ENCODE results near the gene PHLPP2.

Gene PHLPP2

DNA sequence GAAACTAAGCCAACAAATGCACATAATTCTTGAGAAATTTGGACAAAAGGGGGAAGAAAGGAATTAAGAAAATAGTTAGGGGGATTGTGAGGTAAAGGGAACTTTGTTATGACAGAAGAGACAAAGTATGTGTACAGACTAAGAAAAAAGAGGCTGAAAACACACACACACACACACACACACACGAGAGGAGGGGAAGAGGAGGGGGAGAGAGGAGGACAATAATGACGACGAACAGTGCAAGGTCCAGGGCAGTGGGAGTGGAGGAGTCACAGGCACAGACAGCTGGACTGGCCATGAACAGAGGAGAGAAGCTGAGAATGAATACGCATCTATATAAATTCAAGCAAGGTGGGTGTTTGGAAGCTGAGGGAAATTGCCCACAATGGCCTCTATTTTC is 54.0 kb downstream of the PHLPP2 start:
- no peak for DNase-seq (ENCODE audit: low read depth in 2 of 2)

DNA sequence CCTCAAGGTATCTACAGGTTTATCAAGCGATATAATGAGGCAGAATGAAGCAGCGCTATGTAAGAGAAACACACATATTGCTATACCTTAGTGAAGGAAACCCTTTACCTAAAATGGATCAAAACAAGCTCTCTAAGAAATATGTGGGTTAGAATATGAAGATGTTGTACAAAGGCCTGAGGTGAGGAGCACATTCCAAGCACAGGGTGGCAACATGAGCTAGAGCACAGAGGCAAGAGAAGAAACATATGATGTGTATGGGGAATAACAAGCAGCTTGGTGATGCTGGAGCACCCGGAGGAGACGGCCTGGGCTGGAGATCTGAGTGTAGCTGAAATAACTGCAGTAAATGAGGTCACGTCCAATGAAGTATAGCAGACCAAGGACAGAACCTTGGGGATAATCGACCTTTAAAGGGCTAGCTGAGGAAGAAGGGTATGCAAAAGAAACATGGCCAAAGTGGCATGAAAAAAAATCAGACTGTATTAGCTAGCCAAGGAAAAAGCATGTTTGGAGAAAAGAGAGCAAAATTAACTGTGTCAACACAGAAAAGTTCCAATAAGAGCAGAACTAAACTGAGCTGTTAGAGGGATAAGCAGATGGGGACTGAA is 54.5 kb downstream of the PHLPP2 start:
- DNase-seq (ENCODE audit: low read depth in 2 of 2), result no peak

DNA sequence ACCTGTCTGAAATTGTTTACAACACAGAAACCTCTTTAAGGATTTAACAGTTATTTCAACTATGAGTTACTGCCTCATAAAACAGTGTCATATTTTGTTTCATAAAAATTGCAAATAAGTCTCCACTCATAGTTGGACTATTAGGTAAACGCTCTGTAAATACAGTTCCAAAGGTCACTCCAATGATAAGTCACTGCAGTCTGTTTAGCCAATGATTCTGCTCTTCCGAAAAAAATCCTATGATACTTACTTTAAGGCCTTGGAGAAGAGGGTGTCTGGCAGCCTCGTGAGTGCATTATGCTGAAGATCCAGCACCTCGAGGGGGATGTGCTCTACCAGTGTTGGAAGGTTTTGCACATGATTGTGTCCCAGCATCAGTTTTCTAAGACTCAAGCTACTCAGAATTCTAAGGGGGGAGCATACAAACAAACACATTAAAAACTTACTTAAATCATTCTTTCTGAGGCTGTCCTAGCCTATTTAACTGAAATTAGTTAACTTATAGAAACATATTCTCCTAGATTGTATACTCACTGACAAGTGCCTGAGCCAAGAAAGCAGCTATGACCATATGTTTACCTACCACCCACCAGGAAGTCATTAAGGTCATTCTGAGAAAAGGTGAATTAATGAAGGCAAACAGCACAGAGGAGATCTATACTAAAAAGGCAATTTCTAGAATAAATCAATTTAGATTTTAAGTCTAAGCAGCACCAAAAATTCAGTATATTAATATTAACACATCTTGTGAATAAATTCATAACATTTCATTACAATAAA is 57.4 kb downstream of the PHLPP2 start:
- no peak for DNase-seq (ENCODE audit: low read depth in 2 of 2)

DNA sequence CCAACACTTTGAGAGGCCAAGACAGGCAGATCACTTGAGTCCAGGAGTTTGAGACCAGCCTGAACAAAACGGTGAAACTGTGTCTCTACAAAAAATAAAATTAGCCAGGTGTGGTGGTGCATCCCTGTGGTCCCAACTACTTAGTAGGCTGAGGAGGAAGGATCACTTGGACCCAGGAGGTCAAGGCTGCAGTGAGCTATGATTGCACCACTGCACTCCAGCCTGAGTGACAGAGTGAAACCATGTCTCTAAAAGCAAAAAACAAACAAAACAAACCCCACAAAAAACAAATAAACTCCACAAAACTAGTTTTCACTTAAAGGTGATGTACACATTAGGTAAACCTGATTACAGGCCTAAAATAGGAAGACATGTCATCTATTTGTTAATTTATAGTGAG is 58.2 kb downstream of the PHLPP2 start:
- no peak for DNase-seq (ENCODE audit: low read depth in 2 of 2)

DNA sequence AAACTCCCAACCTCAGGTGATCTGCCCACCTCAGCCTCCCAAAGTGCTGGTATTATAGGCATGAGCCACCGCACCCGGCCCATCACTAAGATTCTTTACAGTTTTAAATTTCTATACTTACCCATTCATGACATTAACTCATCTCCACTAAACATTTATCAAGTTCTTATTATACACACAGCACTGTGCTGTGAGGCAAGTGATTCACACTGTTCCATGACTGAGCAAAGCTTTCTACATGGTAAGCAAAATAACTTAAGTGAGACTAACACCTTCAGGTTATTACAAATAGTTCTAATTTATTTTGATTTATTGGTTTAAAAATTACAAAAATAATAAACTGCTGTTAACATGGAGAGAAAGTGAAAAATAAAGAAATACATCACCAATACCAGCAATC is 65.0 kb downstream of the PHLPP2 start:
- no peak for DNase-seq (ENCODE audit: low read depth in 2 of 2)

DNA sequence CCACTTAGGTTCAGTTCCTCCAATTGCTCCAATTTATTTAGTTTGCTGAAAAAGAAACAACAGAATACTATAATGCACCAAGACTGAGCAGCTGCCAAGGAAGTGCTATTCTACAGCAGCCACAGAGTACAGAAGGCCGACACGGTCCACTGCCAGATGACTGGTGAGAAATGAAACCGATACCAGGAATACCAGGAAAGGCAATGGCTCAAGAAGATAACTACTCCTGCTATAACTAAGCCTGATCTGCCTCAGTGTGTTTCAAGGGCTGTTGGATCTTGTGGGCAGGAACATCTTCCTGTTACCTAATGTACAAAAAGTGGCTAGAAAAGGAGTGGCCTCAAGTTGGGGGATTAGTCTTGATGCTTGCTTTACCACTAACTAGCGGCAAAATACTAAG is 65.7 kb downstream of the PHLPP2 start:
- DNase-seq (ENCODE audit: low read depth in 2 of 2), result no peak

DNA sequence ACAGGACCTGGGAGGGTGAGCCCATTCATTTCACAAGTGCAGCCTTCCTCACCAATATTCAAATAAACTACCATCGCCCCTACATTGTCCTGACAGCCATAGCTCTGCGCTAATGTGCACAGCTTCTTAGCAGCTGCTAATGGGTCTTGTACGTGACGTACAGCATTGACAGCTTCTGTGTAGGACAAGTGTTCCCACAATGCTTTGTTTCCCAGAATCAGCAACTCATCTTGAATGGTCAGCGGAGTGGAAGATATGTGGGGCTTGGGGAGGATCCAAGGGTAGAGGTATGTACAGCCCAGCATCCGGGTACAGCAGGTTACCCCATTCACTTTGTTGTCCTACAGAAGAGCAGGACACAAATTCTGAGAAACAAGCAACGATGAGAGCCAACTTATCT is 74.8 kb downstream of the PHLPP2 start:
- no peak for DNase-seq (ENCODE audit: low read depth in 2 of 2)

DNA sequence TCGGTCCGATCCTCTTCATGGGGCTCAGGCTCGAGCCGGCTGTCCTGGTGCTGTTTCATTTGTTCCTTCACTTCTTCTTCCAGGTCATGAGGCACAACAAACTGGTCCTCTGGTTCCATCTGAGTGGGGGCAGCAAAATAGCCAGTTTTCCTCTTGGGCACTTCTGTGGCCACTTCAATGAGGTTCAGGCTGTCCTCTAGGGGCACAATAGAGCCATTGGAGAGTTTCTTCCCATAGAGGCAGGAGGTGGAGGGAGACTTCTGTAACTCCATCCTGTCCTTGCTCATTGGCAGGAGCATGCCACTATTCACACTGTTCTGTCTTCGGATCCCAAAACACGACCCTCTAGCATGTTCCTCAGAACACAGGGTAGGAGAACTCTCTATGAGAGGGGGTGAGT is 75.6 kb downstream of the PHLPP2 start:
- DNase-seq (ENCODE audit: low read depth in 2 of 2), result no peak

DNA sequence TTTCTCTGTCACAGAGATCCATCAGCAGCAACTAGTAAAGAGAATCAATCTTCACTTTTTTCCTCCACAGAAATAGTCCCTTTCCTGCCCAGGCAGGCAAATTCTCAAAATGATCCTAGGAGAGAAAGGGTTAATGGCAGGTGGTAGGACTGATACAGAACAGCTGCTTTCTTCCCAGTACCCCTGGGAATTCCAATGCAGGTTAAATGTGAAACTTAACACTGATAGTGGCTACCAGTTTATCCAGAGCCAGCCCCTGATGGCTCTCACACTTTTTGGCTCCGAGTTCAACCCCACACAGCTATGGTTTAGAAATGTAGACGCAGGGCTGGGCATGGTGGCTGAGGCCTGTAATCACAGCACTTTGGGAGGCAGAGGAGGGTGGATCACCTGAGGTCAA is 76.3 kb downstream of the PHLPP2 start:
- DNase-seq (ENCODE audit: low read depth in 2 of 2), result no peak

DNA sequence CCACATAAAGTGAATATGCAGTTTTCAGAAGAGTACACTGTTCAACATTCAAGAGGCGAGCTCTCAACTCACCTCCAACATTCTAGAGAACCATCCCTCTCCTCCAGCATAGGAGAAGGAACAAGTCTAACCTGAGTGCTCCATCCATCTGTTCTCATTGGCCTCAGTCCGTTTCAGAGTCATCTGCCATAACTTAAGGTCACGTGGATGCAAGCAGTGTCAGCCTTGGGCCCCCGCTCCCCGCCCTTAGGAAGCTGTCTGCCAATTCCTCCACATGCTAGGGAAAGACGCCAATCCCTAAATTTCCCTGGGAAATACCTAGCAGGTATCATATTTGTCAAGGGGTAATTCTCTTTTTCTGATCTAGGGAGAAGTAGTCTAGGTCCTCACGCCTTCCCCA is 77.1 kb downstream of the PHLPP2 start:
- DNase-seq (ENCODE audit: low read depth in 2 of 2), result no peak

DNA sequence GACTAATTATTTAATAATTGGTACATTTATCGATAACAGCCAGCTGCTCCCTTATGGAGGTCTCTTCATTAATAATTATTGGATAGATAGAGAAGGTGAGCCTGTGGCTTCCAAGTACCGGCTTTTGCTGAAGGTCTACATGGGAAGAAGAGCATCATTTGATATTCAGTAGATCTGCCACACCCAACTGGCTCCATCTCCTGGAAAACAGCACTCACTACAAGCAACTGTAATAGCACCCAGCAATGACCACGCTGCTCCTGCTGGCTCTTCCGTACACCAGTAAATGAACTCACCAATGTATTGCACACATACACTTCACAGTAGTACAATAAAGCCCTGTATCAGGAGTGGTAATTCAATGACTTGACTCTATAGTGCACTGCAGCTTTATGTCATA is 79.1 kb downstream of the PHLPP2 start:
- DNase-seq (ENCODE audit: low read depth in 2 of 2), result no peak

DNA sequence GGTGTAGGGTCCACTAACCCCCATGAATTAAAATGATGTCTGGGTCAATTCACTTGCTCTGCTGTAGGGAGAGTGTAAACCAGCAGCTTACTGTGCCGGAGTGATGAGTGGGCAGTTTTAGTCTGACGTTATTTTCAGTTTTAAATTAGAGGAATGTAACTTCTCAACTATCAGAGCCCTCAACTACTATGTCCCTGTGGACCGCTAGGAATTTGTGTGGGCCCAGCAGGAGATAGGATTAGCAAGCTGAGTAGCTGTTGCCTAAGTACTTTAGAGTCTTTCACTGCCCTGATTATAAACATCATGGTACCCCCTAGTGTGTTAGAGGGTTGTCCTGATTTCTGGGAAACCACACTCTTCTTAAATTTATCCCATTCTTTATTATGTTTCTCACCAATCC is 87.1 kb downstream of the PHLPP2 start:
- DNase-seq (ENCODE audit: low read depth in 2 of 2), result no peak

DNA sequence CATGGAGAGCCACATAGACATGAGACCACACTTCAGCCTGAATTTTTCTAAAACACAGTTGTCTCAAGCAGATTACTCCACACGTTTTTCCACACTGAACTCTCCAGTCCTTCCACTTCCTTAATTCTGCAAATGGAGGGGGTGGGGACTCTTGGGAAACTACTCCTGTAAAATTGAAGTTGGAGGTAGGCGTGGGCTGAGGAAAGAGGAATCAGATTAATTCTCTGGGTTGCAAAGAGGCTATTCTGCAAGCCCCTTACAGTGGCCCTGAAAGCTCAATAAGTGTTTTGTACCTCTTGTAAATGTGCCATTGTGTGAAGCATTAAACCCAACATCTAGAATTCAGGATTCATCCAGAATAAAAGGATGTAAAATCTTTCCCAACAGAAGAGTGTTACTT is 88.9 kb downstream of the PHLPP2 start:
- DNase-seq (ENCODE audit: low read depth in 2 of 2), result no peak

DNA sequence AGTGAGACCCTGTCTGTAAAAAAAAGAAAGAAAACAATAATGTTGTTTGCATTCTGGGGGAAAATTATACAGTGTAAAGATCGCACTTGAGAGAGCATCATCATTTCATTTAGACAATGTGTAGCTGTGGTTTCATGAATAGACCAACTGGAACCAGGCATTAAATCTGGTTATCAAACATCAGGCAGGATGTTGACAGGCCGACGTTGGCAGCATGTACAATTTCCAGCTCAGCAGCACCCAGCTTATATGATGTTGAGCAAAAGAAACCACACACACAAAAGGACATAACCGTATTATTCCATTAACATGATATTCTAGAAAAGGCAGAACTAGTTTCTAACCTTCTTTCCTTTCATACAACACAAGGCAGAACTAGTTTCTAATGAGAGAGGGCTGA is 92.7 kb downstream of the PHLPP2 start:
- DNase-seq (ENCODE audit: low read depth in 2 of 2), result no peak

DNA sequence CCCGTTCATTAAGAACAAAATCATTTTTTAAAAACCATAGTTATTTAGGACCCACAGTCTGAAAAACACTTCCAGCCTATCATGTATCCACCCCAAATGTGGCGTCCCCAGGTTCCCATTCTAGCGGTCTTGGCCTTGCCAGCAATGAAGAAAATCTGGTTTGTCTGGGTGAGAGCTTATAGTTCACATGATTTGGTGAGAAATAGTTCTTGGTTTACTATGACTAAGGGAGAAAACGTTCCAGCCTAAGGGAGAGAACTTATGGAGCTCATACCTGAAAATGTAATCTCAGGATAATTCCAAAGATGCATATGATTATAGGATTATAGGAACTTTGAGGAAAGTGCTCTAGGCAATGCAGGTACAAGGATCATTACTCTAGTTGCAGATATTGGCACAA is 93.7 kb downstream of the PHLPP2 start:
- DNase-seq (ENCODE audit: low read depth in 2 of 2), result no peak

DNA sequence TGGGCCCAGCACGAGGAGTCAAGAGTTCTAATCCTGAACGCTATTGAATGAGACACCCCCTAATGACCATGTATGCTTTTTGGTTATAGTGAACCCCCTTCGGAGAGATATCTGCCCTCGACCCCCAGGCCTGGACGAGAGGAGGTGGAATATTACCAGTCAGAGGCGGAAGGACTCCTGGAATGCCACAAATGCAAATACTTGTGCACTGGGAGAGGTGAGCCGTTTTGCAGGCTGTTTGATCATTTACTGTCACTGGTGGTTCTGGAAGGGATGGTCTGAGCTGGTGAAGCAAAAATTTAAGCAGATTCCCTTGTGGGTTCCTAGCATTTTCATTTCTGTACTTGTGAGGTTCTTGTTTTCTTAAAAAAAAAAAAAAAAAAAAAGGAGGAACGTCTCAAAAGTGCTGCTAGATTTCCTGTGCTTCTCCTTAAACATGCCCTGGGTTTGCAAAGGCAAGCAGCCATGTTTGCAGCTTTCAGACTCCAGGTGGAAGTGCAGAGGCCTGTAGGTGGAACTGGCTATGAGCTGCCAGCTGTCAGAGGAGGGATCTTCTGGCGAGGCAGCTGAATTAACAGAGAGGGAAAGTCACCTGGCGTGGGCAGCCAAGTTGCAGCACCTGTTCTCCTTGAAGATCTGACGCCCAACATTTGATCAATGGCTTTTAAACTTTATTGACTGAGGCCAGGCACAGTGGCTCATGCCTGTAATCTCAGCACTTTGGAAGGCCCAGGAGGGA is 95.1 kb downstream of the PHLPP2 start:
- DNase-seq (ENCODE audit: low read depth in 2 of 2), result no peak

DNA sequence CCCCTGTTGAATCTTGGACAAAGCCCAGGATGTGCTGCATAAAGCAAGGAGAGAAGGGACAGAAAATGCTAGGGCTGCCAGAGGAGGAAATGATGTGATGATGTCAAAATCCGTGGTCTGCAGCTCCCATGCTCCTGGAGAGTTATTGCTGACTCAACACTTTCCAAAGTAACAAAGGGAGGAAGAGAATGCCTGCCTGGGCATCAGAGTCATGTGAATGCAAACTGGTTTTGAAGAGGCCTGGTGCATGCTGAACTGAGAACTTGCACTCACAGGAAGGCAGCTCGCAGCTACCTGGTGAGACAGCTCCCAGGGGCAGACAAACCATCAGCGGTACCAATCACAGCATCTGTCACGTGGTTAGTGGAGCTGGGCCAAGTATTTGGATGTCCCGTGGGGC is 95.7 kb downstream of the PHLPP2 start:
- DNase-seq (ENCODE audit: low read depth in 2 of 2), result no peak

DNA sequence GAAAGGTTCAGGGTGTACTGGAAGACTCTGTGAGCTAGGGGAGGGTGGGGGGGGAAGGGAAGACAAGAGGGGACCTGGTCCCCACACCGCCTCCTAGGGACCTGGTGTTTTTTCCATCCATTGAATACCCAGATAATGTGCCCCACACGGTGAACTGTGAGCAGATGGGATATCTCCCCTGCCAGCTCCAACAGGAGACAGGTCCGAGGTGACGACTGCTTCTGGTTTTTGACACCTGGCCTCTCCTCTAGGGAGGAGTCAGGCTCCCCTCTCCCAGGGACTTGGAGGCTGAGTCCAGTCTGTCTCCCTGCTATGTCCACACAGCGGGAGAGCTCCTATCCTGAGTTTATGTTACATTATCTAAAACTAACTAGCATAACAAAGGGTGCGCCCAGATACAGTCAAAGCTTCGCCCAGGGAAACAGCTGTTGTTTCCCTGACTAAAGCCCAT is 96.7 kb downstream of the PHLPP2 start:
- no peak for DNase-seq (ENCODE audit: low read depth in 2 of 2)

DNA sequence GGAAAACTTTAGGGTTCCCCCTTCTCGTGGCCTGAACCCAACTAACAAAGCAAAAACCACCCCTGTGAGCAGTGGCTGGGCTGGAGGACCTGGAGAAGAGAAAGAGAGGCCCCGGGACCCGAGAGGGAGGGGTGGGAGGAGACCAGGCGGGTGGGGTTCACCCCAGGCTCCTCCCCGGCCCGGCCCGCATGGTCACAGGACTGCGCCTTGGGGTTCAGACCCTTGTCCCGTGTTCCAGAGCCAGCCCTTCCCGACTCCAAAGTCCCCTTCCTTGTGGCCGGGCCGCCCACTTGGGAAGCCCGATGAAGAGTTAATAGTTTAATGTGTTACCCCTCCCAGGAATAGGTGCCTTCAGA is 97.7 kb downstream of the PHLPP2 start:
- no peak for DNase-seq (ENCODE audit: low read depth in 2 of 2)

DNA sequence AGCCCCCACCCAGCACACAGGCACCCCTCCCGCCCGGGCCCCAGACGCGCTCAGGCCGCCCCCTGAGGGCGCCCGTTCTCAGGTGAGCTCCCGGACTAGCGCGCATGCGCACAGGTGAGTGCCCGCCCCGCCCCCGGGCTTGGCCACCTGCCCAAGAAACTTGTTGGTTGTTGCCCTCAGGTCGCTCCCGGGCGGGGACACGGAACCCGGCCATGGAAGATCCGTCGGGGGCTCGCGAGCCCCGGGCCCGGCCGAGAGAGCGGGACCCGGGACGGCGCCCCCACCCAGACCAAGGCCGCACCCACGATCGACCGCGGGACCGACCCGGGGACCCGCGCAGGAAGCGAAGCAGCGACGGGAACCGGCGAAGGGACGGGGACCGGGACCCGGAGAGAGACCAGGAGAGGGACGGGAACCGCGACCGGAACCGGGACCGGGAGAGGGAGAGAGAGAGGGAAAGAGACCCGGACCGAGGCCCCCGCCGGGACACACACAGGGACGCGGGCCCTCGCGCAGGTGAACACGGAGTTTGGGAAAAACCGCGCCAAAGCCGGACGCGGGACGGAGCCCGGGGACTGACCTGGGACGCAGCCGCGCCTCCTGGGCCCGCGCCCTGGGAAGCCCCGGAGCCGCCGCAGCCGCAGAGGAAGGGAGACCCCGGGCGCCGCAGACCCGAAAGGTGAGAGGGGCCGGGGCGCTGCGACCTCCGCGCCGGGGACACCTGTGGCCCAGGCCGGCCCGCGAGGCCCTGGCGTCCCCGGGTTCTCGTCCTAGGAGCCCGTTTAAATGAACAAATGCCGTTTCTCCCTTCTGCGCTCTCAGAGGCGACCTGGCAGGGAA is 98.3 kb downstream of the PHLPP2 start, which contains the start of gene MARVELD3:
Gene MARVELD3 (plus strand): TSS at position 167 of the 840 bp plus-strand sequence. CDS start 46 bp downstream, at position 213.
- no peak for DNase-seq (ENCODE audit: low read depth in 2 of 2)

DNA sequence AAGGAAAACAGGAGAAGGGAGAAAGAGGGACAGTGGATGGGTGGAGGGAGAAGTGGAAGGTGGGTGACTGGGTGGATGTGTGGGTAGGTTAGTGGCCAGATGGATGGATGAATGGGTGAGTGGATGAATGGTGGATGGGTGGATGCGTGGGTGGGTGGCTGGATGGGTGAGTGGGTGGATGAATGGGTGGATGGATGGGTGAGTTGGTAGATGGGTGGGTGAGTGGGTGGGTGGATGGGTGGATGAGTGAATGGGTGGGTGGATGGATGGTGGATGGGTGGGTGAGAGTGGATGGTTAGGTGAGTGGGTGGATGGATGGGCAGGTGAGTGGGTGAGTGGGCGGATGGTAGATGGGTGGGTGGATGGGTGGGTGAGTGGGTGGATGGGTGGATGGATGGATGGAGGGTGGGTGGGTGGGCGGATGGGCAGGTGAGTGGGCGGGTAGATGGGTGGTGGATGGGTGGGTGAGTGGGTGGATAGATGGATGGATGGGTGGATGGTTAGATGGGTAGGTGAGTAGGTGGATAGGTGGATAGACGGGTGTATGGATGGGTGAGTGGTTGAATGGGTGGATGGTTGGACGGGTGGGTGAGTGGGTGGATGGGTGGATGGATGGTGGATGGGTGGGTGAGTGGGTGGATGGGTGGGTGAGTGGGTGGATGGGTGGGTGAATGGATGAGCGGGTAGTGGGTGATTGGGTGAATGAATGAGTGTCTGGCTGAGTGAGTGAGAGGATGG is 99.2 kb downstream of the PHLPP2 start:
- DNase-seq (ENCODE audit: low read depth in 2 of 2), result no peak
